GM12801 (cell line): ENCODE data around the gene GIMAP2.

Experiments used
- TF ChIP-seq, protein P1 (sequence below): IDR thresholded peaks from one replicate; pipeline ENCODE4 v1.5.1; 2011; ENCODE audit warnings: control low read depth; ENCODE audit not compliant: insufficient read length; ENCODE audit errors: extremely low read depth

The GIMAP2 gene

DNA sequence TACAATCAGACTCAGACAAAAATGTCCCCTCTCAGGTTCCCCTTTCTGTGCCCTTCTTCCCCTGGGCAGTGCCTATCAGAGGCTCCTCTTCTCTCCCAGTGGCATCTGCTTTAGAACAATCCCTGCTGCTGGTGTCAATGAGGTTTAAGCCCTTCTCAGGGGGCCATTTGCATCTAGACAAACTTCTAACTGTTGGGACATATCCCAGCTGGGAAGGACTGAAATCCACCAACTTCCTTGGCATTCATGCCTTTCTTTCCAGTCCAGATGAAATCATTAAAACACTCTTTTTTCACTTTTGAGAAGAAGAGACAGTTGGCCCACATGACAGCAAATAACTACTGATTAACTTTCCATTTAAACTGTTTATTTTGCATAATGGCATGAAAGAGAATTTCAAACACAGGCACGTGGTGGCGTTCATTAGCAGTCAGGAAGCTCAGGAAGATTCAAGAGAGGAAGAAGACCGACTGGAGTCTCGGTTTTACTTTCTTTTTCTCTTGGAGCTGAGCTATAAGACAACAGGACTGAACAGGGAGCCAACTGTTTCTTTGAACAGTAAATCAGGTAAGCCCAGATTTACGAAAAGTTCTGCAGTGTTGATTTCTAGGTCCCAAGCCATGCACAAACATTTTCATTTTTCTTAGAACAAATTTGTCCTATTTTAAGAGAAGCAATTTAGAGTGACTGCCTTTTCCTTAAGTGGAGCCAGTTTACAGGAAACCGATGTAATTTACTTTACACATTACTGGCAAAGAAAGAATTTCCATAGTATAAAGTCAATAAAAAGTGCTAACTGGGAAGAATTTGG lies at the start of gene GIMAP2:
Gene GIMAP2, plus strand, starts transcription at position 488 of the 811 bp plus-strand sequence. CDS start 1,354 bp downstream, outside the sequence.
- TF ChIP-seq, protein P1, sequence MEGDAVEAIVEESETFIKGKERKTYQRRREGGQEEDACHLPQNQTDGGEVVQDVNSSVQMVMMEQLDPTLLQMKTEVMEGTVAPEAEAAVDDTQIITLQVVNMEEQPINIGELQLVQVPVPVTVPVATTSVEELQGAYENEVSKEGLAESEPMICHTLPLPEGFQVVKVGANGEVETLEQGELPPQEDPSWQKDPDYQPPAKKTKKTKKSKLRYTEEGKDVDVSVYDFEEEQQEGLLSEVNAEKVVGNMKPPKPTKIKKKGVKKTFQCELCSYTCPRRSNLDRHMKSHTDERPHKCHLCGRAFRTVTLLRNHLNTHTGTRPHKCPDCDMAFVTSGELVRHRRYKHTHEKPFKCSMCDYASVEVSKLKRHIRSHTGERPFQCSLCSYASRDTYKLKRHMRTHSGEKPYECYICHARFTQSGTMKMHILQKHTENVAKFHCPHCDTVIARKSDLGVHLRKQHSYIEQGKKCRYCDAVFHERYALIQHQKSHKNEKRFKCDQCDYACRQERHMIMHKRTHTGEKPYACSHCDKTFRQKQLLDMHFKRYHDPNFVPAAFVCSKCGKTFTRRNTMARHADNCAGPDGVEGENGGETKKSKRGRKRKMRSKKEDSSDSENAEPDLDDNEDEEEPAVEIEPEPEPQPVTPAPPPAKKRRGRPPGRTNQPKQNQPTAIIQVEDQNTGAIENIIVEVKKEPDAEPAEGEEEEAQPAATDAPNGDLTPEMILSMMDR, result no peak

DNA sequence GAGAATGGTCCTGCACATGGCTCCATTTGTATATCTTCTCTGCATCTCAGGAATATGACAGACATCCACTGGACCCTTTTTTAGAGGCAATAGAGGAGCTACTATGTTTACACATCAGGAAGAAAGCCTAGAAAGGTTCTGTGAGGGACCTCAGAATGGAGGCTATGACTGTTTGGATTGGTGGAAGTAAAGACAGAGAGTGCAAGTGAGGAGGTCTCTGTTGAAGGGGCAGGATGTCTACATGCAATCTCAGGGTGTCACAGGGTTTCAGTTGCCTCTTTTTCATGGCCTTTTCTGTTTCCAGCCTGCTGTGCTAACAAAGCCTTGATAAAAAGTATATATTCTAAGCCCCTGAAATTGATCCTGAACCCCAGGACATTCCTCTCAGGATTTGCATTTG lies 43.7 kb upstream of the GIMAP2 start:
- TF ChIP-seq, protein P1, result no peak

DNA sequence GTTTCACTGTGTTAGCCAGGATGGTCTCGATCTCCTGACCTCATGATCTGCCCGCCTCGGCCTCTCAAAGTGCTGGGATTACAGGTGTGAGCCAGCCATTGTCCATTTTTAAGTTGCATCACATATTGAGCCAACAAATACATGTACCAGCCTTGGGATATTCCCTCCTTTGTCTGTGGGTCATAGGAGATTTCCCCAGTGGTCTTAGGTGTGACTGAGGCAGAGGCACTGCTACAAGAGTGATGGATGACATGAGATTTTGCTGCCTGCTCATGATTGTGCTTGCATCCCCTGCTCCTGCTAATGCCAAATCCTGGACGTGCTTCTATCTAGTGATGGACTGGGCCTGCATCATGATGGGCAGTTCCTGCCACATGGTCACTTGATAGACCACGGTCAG lies 42.6 kb upstream of the GIMAP2 start:
- TF ChIP-seq, protein P1, result no peak

DNA sequence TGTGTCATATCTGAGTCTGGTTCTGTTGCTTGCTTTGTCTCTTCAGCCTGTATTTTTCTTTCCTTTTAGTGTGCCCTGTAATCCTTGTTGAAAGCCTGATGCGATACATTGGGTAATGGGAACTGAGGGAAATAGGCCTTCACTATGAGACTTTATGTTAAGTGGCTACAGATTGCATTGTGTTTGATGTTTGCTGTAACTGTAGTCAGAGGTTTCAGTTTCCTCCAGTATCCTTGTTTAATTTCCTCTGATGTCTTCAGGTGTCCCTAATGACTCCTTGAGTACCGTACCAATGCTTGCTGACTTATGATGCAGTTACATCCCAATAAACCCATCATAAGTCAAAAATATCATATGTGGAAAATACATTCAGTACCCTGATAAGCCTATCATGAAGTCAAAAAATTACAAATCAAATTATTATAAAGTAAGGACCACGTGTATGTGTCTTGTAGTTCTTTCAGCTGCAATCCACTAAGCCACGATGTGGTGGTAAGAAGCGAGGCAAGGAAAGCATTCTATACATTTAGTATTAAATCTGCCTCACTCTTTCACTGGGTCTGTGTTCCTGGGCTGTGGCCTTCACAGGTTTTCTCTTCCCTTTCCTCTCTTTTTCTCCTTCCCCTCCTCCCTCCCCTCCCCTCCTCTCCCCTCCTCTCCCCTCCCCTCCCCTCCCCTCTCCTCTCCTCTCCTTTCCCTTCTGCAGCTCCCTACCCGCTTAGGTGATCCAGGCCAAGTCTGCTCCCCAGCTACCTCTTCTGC lies 40.1 kb upstream of the GIMAP2 start:
- TF ChIP-seq, protein P1, result no peak

DNA sequence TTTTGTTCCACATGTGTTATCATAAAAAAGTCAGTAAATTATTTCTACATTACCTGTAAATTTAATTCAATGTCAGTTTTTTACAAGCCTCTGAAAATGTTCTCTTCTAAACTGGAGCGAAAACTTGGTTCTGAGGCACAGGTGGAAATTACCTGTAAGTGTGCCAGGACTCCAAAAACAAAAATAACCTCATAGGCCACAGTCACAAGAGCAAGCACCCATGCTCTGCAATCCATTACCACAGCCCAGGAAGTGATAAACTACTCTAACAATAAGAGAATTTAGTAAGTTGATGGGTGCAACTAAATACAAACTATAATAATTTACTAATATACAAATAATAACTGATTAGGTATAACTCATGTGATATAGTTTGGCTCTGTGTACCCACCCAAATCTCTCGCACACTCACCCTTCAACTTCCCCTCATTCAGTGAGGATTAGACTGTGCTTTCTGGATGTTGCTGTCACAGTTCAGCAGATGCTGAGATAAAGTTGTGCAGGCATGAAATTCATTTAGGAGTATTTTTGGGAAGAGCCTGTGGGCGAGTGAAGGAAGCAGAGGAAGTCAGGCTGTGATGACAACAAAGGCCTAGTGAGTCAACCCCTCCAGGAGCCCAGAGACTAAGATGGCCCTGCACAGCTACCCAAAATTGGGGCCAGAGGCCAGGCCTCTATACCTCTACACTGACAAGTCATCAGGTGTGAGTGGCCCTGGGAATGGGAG lies 37.0 kb upstream of the GIMAP2 start:
- TF ChIP-seq, protein P1, result no peak

DNA sequence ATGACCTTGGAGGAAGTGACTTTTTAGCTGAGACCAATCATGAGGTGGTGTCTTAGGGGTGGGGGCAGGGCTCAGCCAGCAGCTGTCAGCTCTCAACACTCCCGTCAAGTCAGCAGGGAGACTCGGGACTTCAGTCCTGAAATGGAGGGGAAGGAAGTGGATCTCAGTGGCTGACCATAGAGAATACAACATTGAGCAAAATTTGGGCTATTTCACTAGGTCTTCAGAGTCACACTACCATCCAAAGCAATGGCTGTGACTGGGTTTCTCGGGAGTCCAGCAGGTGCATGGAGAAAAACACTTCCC lies 36.5 kb upstream of the GIMAP2 start:
- TF ChIP-seq, protein P1, result no peak

DNA sequence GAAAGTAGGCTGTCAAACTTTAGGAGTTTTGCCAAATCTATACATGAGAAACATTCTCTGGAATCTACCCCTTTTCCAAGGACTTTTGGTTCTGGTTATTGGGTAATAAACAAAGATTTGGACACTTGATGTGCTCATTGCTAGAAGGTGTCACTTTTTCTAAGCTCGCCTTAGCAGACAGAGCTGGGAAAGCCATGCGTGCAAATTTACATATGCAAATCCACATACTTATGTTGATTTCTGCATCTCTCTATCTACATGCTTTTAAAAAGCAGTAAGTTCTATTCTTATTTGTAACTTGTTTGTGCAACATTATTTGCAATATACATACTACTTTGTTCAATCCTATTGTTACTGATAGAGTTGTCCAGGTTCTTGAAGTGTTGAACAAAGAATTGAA lies 30.8 kb upstream of the GIMAP2 start:
- TF ChIP-seq, protein P1, result no peak
